ENCODE results near the gene TOMM20. TPM values are rescaled to one million over a fixed set of nuclear protein-coding genes. Genes with fewer than 3 reads are reported as not detected.

The TOMM20 gene
- total RNA-seq, 4 donors from 2014 or later: 117 to 204 (median 157) TPM

DNA sequence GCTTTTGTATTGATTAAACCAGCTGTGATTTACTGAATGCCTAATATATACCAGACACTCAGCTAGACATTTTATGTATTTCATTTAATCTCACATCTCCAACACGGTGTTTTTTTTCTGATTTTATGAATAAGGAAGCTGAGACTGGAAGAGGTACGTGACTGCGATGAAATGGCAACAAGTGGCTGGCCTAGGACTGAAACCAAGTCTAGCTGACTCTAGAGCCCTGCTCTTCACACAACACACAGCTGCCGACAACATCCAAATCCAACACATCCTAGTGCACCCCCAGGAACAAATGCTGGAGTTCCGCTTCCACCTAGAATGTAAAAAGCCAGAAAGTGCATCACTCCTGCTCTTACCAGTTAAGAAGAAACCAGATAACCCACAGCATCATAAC lies 10.7 kb upstream of the TOMM20 start:
- Histone ChIP-seq H3K4me1 (no peaks in the 10 kb centered on the region), H3K9me3 (no peaks in the 10 kb centered on the region), H3K27ac (no peak overlapping the region), H3K4me3 (replicated peaks in 1 of 3) (no peak overlapping the region), H3K36me3 (peaks cover 31 to 41% of the 10 kb centered on the region in 2 donors), H3K27me3 (no peaks in the 10 kb centered on the region)
- DNase-seq: no peak
- TF ChIP-seq CTCF (IDR thresholded peaks at IDR 0.05) (no peak), POLR2A (IDR thresholded peaks at IDR 0.05) (no peak)
- intact Hi-C loops (cut with DNase I): no loop called here
- 97 to 98% methylated on average over 5 of the region's 5 CpGs for WGBS, 2 donors

- DNase-seq: no peak
- WGBS, 2 donors: 78 to 93% methylated on average over 2 of the region's 2 CpGs
- intact Hi-C loops (cut with DNase I): no loop called here
- Histone ChIP-seq H3K4me3 (replicated peaks in 1 of 3) (no peak overlapping the region), H3K4me1 (no peaks in the 10 kb centered on the region), H3K27ac (no peak overlapping the region), H3K36me3 (peaks cover 36 to 40% of the 10 kb centered on the region in 2 donors), H3K27me3 (no peaks in the 10 kb centered on the region), H3K9me3 (no peaks in the 10 kb centered on the region)
- TF ChIP-seq CTCF (IDR thresholded peaks at IDR 0.05): no peak
- no peak for TF ChIP-seq POLR2A (IDR thresholded peaks at IDR 0.05)
Observed at GRCh38 chr1:235138821-235139220, 10.2 kb upstream of the TOMM20 start.

DNA sequence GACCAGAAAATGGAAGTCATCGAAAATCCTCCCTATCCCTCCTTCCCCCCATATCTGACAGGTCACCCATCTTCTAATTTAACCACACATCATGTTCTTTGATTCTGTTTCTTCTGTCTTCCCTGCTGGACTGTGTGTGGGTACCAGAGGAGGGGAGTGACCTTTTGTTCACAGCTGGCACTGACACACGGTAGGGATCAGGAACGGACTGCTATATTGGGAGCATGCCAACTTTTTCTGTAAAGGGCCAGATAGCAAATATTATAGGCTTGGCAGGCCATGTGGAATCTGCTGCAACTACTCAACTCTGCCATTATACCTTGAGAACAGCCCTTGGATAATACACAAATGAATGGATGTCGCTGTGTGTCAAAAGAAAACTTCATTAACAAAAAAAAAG lies 7.5 kb upstream of the TOMM20 start:
- WGBS, 2 donors: 58 to 64% methylated on average over 4 of the region's 4 CpGs
- Histone ChIP-seq H3K36me3 (peaks cover 37 to 45% of the 10 kb centered on the region in 2 donors), H3K4me1 (no peaks in the 10 kb centered on the region), H3K27ac (no peak overlapping the region), H3K9me3 (no peaks in the 10 kb centered on the region), H3K27me3 (no peaks in the 10 kb centered on the region), H3K4me3 (replicated peaks in 1 of 3) (no peak overlapping the region)
- TF ChIP-seq CTCF (IDR thresholded peaks at IDR 0.05): no peak
- TF ChIP-seq POLR2A (IDR thresholded peaks at IDR 0.05): no peak
- intact Hi-C loops (cut with DNase I): no loop called here
- DNase-seq: no peak

GRCh38 chr1:235134171-235134570 lies 5.5 kb upstream of the TOMM20 start:
- Histone ChIP-seq H3K9me3 (no peaks in the 10 kb centered on the region), H3K36me3 (peaks cover 37 to 38% of the 10 kb centered on the region in 2 donors), H3K27ac (no peak overlapping the region), H3K27me3 (no peaks in the 10 kb centered on the region), H3K4me3 (replicated peaks in 1 of 3) (no peak overlapping the region), H3K4me1 (no peaks in the 10 kb centered on the region)
- intact Hi-C loops (cut with DNase I): no loop called here
- TF ChIP-seq POLR2A (IDR thresholded peaks at IDR 0.05) (no peak), CTCF (IDR thresholded peaks at IDR 0.05) (no peak)
- WGBS, 2 donors: 97 to 98% methylated on average over 12 of the region's 12 CpGs
- no peak for DNase-seq

GRCh38 chr1:235133086-235133485 lies 4.4 kb upstream of the TOMM20 start:
- Histone ChIP-seq H3K36me3 (peaks cover 37 to 38% of the 10 kb centered on the region in 2 donors), H3K27me3 (no peaks in the 10 kb centered on the region), H3K9me3 (no peaks in the 10 kb centered on the region), H3K4me3 (replicated peaks in 1 of 3) (no peak overlapping the region), H3K27ac (no peak overlapping the region), H3K4me1 (no peaks in the 10 kb centered on the region)
- WGBS, 2 donors: 98 to 99% methylated on average over 3 of the region's 3 CpGs
- DNase-seq: no peak
- intact Hi-C loops (cut with DNase I): no loop called here
- TF ChIP-seq CTCF (IDR thresholded peaks at IDR 0.05): no peak
- TF ChIP-seq POLR2A (IDR thresholded peaks at IDR 0.05): no peak

All from thyroid gland (tissue), 4 donors.